NCI-H1105 (cell line): ENCODE measurements around the gene MLEC.

Experiments used
- DNase-seq: peaks from one replicate; lab custom pipeline; 2025; lab: John Stamatoyannopoulos, UW

MLEC gene

DNA sequence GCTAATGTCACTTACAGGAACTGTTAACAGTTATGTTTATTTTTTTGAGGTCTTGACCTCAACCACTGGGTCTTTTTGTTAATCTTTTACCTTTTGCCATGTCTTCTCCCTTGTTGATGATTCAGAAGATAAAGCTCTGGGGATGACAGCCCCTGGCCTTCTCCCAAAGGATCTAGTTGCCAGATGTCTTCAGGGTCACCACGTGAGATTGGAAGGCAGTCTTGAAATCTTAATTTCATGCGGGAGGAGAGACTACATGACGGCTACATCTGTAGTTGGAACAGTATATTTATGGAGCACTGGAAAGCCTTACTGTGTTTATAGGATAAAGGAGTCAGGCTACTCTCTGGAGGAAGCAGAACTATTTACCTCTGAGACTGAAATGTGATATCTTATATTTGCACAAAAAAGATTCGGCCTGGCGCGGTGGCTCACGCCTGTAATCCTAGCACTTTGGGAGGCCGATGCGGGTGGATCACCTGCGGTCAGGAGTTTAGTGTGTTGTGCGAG is 5.6 kb downstream of the MLEC start:
- DNase-seq = no peak

DNA sequence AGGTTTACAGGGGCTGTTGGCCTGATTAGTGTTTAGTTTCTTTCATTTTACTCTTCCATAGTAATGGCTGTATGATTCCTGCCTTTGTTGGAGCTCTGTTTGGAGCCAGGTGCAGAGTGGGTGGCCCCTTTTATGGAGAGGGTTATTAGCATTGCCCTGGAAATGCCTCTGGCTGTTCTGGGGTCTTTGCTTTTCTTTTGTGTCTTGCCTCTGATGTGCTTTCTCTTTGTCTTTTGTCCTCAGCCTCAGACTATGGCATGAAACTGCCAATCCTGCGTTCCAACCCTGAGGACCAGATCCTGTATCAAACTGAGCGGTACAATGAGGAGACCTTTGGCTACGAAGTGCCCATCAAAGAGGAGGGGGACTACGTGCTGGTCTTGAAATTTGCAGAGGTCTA is 6.9 kb downstream of the MLEC start:
- no peak for DNase-seq

- no peak for DNase-seq
Measured at GRCh38 chr12:120696626-120697025, 9.7 kb downstream of the MLEC start.

DNA sequence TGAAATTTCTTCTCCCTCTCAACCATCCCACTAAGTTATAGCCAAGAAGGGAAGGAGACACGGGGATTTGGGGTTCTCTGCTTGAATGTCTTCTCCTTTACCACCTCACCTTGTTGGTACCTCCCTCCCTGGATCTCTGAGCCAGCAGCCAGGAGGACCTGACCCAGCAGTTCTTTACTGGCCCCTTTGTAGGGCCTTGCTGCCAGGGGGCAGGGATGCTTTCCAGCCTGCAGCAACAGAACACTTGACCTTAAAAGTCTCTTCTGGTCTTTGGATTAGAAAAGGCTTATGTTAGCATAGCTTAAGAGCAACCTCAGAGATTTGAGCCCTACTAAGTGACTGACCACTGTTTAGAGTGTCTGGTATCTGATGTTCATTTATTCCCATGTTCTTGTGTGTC is 10.4 kb downstream of the MLEC start:
- DNase-seq = no peak

DNA sequence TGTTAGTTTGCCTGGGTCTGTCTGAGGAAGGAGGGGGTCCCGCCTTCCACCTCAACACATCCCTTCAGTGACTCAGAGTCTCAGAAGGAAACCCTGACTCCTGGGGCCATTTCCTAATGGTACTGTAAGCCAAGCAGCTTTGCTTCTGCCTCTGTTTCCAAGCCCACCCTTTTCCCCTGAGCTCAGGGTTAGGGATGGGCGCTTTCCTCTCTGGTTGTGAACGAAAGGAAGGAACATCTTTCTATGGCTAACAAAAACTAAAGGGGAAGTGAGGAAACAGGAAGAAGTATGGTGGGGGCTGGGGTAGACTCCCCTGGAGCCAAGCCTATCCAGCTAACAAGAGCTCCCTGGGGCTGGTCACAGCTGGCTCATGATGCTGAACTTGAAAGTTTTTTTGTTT is 11.7 kb downstream of the MLEC start:
- DNase-seq = no peak

GRCh38 chr12:120699553-120699952 is 12.6 kb downstream of the MLEC start:
- no peak for DNase-seq

DNA sequence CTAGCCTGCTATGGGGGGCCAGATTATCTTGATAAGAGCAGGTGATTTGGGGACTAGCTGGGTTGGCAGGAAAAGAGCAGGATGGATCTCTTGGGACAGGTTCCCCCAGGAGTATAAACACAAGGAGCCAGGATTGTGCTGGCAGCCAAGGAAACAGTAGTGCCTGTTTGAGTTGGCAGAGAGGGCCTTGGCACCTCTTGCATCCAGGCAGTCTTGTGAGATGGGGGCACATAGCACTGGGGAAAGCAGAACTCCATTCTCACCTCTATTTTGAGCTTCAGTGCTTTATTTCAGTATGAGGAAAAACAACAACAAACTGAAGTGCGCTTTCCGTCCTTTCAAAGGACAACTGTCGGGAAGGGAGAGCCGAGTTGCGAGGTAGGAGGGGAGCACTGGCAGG is 13.9 kb downstream of the MLEC start:
- no peak for DNase-seq

DNA sequence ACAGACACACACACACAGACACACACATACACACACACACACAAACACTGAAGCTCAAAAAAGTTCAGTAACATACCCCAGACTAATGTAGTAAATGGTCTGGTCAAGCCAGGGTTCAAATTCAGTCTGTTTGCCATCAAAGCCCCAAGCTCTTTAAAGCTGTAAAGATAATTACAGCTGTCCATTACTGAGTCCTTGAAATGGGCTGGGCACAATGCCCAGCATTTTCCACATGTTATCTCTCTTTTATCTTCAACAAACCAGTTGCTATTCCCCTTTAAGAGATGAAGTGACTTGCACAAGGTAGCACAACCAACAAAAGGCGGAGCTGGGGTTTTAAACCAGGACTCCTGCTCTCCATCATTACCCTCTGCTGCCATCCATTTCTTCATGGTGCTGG is 15.7 kb downstream of the MLEC start:
- DNase-seq = peak; percentile 24

DNA sequence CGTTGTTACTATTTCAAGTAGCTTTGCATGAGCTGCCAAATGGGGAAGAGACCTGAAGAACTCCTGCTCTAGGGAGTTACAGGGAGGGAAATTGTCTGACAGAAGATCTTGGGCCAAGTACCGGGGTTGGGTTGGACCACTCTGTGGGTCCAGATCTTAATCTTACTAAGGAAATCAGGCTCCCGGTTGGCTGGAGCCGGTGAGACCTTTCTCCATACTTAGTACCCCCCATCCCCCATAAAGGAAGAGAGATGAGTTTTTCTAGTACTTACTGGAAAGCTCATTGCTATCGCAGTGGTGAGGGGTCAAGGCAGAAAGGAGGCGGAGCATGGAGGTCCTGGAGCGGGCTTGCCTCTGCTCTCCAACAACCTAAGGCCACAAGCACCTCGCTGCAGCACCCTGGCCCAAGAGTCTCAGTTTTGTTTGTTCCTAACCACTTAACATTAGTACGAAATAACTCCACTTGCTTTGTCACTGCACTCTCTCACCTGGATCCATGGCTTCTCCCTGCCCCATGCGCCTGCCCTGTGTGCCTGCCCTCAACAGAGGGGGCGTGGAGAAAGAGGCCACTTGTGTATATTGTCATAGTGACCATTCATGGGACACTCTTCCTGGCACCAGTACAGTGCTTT is 16.5 kb downstream of the MLEC start:
- DNase-seq = no peak

DNA sequence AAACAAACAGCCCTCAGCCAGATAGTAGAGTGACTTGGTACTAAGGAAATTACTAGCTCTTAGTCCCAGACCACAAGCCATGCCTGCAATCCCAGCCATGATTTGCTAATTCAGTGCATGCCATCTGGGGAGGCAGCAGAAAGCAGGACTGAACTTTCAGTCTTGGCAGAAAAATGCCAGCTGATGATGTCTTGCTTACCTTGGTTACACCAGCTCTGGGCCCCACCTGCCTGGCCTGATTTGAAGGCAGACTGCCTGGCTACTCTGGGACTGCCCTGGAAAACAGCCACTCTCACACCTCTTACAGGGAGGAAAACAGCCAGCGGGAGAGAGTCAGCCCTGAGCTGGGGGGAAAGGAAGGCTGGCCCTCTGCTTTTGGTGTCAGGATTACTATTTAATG is 18.7 kb downstream of the MLEC start:
- no peak for DNase-seq

- DNase-seq = no peak
Measured at GRCh38 chr12:120706029-120706428, 19.1 kb downstream of the MLEC start.

GRCh38 chr12:120708651-120709050 is 21.7 kb downstream of the MLEC start:
- DNase-seq = no peak

GRCh38 chr12:120710031-120710804 is 23.3 kb downstream of the MLEC start, which contains the start of gene UNC119B:
Gene UNC119B (plus strand): TSS chr12:120710458. CDS start chr12:120710475, 17 bp downstream.
- peak; percentile 60 for DNase-seq

GRCh38 chr12:120710805-120711296 is 23.9 kb downstream of the MLEC start:
- no peak for DNase-seq

DNA sequence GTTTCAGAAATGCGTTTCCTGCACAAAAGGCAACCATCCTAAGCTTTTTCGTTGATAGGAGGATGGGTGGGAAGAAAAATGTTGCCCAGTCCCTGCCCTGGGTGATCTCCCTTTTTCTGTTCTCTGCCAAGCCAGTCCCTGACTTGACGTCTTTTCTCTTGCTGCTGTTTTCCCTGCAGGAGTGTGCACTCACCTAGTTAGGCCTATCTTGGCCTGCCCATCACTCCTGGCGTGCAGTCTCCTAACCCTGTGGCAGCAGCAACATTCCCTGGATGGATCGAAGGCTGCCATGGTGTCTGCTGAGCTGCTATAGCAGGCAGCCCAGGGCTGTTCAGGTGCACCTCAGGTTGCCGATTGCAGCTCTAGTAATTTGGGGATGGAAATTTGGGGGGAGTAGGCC is 24.5 kb downstream of the MLEC start:
- no peak for DNase-seq

DNA sequence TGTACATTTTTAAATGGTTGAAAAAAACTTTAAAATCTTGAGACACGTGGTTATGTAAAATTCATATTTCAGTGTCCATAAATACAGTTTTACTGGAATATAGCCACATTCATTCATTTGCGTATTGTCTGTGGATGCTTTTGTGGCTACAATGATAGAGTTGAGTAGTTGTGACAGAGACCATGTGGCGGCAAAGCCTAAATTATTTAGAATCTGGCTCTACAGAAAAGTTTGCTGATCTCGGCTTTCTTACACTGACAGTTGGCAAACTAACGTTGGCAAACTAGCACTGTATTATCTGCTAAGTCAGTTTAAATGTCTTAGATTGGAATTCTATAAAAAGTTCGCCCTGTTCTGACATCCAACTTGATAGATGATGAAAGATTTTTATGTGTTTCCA is 25.7 kb downstream of the MLEC start:
- no peak for DNase-seq

DNA sequence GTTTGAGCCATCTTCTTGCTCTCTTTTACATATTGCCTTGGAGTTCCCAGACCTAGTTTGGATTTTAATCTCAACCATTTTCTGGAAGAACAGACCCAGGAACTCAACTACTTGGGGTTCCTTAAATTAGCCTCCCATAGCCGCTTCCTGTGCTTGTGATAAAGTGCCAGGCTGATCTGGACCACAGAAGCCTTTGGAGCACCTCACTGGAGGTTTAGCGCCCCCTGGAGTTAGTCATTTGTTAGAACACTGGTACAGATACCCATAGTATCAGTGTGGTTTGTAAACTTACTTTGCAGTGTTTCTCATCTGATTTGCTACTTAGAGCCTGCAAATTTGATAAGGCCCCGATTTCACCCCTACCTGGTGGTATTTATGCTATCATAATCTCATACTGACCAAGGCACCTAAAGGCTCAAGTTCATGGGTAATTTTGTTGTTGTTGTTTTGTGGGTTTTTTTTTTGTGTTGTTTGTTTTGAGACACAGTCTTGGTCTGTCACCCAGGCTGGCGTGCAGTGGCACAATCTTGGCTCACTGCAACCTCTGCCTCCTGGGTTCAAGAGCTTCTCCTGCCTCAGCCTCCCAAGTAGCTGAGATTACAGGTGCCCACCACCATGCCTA is 27.0 kb downstream of the MLEC start:
- DNase-seq = peak; percentile 76

GRCh38 chr12:120718055-120718454 is 31.1 kb downstream of the MLEC start:
- DNase-seq = no peak

DNA sequence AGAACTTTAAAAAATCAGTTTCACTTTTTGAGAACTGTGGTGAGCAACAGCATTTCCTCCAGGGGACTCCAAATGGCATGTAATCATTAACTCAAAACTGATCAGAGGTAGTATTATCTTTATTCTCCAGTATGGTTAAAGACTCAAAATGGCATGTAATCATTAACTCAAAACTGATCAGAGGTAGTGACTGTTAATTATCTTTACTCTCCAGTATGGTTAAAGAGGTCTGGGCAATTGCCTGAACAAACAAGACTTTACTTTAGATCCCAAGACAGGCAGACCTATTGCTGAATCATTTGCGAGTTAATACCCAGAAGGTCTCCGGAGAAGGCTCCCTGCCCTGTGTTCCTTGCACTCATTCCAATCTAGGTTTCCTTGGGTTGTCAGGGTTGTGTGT is 32.1 kb downstream of the MLEC start:
- DNase-seq = no peak

DNA sequence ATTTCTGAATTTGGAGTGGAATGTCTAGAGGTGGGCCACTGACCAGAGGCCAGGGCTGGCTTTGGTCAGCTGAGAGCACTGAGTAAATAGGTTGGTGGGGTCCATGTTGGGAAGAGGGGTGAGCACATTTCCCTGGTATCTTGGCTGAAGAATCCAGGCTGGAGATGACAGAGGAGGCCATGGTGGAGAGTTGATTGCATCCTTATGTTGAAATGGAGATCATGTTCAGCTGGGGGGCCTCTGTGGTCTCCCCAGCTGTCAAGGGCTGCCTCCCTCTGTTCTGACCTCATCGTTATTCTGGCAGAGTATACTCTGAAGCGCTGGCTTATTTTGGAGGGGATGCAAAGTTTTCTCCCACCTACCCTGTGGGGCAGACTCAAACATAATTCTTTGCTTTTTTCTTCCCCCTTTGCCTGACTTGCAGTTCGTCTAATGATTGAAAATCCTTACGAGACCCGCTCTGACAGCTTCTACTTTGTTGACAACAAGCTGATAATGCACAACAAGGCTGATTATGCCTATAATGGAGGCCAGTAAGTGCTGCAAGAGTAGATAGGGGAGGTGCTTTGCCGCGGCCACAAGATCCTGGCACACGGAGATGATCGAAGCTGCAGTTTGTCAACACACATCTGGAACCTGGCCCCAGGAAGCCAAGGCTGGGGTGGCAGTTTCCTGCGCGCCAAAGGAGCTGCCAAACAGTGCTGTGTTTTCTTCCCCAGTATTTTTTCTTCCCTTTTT is 32.7 kb downstream of the MLEC start:
- no peak for DNase-seq

- DNase-seq = no peak
Measured at GRCh38 chr12:120720234-120720986, 33.5 kb downstream of the MLEC start.
